ENCODE measurements around the gene TMEM178B. TPM values are rescaled to one million over a fixed set of nuclear protein-coding genes. Genes with fewer than 3 reads are reported as not detected.

Gene TMEM178B
- total and polyA plus RNA-seq, 9 of the 15 experiments (the other 6 are each of a cell fraction or from before 2014, with no cell fraction given): under 0.01 to 0.03 (median 0.01) TPM; not detected in 5

DNA sequence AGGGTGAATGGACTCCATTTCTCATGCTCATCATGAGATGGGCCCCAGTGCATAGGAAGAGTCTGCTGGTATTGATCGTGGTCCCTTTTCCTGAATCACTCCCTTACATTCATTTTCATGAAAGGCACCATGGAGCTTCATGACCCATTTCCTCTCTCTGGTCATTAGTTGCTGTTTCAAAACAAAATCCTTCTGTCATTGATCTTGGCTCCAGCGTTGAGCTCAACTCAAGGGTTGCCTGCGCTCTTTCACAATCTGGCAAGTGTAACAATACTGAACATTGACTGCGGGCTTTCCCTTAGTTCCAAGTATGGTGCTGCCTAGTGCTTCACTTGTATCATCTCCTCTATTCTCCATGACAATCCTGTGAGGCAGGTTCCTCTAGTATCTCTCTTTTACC is 197.6 kb downstream of the TMEM178B start (continued):
- TF ChIP-seq MEF2A (IDR thresholded peaks at IDR 0.05; ENCODE audit: control insufficient read depth, low read depth, low read length): no peak
- no peak for TF ChIP-seq RNF2 (IDR thresholded peaks at IDR 0.05)

DNA sequence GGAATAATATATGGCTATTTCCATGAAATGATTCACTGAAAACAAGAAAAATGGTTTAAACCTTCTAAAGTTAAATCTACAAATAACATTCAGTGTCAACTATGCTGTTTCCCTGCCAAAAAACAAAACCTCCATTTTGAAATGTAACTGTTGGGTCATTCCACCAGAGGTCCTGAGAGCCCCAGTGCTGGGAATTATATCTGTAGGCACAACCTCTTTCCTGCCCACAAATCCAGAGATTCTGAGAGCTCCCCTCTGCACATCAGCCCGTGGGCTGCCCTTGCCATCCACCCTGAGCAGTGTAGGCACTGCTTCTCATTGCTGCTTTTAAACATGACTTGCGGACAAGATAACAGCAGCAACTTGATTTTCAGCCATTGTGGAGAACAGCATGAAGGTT is 198.6 kb downstream of the TMEM178B start:
- no peaks in the 10 kb centered on the region for H3K79me2 ChIP-seq (ENCODE audit: control insufficient read depth, insufficient read depth, low read length)
- H4K20me1 ChIP-seq (replicated peaks; ENCODE audit: control insufficient read depth, insufficient read depth, low read length): no peaks in the 10 kb centered on the region
- H3K9ac ChIP-seq (ENCODE audit: insufficient read depth in 1 of 2, low read depth in 2 of 2, low read length in 2 of 2): no peak overlapping the region
- H3K9me3 ChIP-seq (replicated peaks; ENCODE audit: control insufficient read depth, insufficient read depth, low read depth, low read length): no peaks in the 10 kb centered on the region
- no TSS peak for BruUV-seq (replicated peaks)
- no peak overlapping the region for H3K4me3 ChIP-seq
- TF ChIP-seq RAD21 (CRISPR knock-in tag; conservative IDR thresholded peaks at IDR 0.05 in 1 of 2, IDR thresholded peaks at IDR 0.05 in 1 of 2) (peak in 1 of 2 experiments; percentile 24; a peak in 1 of 4 replicates), KAT2B (IDR thresholded peaks at IDR 0.05; ENCODE audit: low read depth, low read length) (no peak)
- CTCF ChIA-PET (ENCODE audit: low intra/inter-chr PET ratio): no interaction called here
- DNase-seq (ENCODE audit: extremely low read depth in 1 of 4, low spot score in 3 of 4): no peak
- H3K27ac ChIP-seq (ENCODE audit: extremely low read depth, low read depth, low read length): no peak overlapping the region
- in situ Hi-C loops (cut with MboI) (no loop called here), intact Hi-C loops (cut with micrococcal nuclease) (no loop called here)
- no peak for FAIRE-seq
- ATAC-seq: no peak
- POLR2A ChIA-PET: no interaction called here
- WGBS (ENCODE audit: insufficient coverage, low coverage, missing lambda C conversion rate): 0% methylated on average over 2 of the region's 2 CpGs
- no peaks in the 10 kb centered on the region for H3K9me1 ChIP-seq (ENCODE audit: control insufficient read depth, insufficient read depth, low read length)
- H3K27me3 ChIP-seq (ENCODE audit: control insufficient read depth in 2 of 2, insufficient read depth in 2 of 2, low read length in 2 of 2): no peaks in the 10 kb centered on the region; a peak in 2 of 5 replicates
- no peaks in the 10 kb centered on the region for H3K4me1 ChIP-seq (replicated peaks in 1 of 2; ENCODE audit: control insufficient read depth in 2 of 2, insufficient read depth in 2 of 2, low read length in 2 of 2)
- no peaks in the 10 kb centered on the region for H3K36me3 ChIP-seq (ENCODE audit: control insufficient read depth, insufficient read depth, low read length)
- no peak overlapping the region for H3K4me2 ChIP-seq (ENCODE audit: insufficient read depth, low read length)
- H2AFZ ChIP-seq (ENCODE audit: low read depth, low read length): no peak overlapping the region

DNA sequence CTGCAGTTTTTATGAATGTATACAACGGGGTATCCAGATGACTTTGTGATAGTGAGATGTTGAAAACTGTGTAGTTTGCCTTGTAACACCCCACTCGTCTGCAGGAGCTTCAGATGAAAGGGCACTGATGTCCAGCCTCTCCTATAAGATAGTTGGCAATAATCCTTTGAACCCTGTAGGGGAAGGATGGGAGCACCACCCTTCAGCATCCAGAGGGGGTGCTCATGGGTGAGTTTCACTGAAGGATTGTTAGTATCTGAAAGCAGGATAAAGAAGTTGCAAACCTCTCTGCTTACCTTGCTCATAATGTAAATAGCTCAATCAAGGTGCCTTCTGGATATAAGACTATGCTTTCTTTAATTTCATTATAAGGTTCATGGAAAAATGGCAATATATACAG is 201.5 kb downstream of the TMEM178B start:
- FAIRE-seq: no peak
- WGBS (ENCODE audit: insufficient coverage, low coverage, missing lambda C conversion rate): 2% methylated on average over 2 of the region's 2 CpGs
- Histone ChIP-seq H3K9me3 (replicated peaks; ENCODE audit: control insufficient read depth, insufficient read depth, low read depth, low read length) (no peaks in the 10 kb centered on the region), H2AFZ (ENCODE audit: low read depth, low read length) (no peak overlapping the region), H3K36me3 (ENCODE audit: control insufficient read depth, insufficient read depth, low read length) (no peaks in the 10 kb centered on the region), H4K20me1 (replicated peaks; ENCODE audit: control insufficient read depth, insufficient read depth, low read length) (no peaks in the 10 kb centered on the region), H3K4me3 (no peak overlapping the region), H3K27ac (ENCODE audit: extremely low read depth, low read depth, low read length) (no peak overlapping the region), H3K9me1 (ENCODE audit: control insufficient read depth, insufficient read depth, low read length) (no peaks in the 10 kb centered on the region), H3K4me2 (ENCODE audit: insufficient read depth, low read length) (no peak overlapping the region), H3K79me2 (ENCODE audit: control insufficient read depth, insufficient read depth, low read length) (no peaks in the 10 kb centered on the region), H3K9ac (ENCODE audit: insufficient read depth in 1 of 2, low read depth in 2 of 2, low read length in 2 of 2) (no peak overlapping the region), H3K4me1 (replicated peaks in 1 of 2; ENCODE audit: control insufficient read depth in 2 of 2, insufficient read depth in 2 of 2, low read length in 2 of 2) (no peaks in the 10 kb centered on the region), H3K27me3 (ENCODE audit: control insufficient read depth in 2 of 2, insufficient read depth in 2 of 2, low read length in 2 of 2) (peaks cover 0 to 3% of the 10 kb centered on the region in 2 experiments; a peak in 3 of 5 replicates)
- ChIA-PET CTCF (ENCODE audit: low intra/inter-chr PET ratio) (no interaction called here), POLR2A (no interaction called here)
- no TSS peak for BruUV-seq (replicated peaks)
- TF ChIP-seq, protein P1, sequence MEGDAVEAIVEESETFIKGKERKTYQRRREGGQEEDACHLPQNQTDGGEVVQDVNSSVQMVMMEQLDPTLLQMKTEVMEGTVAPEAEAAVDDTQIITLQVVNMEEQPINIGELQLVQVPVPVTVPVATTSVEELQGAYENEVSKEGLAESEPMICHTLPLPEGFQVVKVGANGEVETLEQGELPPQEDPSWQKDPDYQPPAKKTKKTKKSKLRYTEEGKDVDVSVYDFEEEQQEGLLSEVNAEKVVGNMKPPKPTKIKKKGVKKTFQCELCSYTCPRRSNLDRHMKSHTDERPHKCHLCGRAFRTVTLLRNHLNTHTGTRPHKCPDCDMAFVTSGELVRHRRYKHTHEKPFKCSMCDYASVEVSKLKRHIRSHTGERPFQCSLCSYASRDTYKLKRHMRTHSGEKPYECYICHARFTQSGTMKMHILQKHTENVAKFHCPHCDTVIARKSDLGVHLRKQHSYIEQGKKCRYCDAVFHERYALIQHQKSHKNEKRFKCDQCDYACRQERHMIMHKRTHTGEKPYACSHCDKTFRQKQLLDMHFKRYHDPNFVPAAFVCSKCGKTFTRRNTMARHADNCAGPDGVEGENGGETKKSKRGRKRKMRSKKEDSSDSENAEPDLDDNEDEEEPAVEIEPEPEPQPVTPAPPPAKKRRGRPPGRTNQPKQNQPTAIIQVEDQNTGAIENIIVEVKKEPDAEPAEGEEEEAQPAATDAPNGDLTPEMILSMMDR (IDR thresholded peaks at IDR 0.05 in 2 of 3, conservative IDR thresholded peaks at IDR 0.05 in 1 of 3; ENCODE audit: insufficient read depth in 2 of 3, low read depth in 1 of 3, low read length in 3 of 3): peak; percentile 14 to 35 (median 20); a peak in 3 of 6 replicates
- TF ChIP-seq, protein P2, sequence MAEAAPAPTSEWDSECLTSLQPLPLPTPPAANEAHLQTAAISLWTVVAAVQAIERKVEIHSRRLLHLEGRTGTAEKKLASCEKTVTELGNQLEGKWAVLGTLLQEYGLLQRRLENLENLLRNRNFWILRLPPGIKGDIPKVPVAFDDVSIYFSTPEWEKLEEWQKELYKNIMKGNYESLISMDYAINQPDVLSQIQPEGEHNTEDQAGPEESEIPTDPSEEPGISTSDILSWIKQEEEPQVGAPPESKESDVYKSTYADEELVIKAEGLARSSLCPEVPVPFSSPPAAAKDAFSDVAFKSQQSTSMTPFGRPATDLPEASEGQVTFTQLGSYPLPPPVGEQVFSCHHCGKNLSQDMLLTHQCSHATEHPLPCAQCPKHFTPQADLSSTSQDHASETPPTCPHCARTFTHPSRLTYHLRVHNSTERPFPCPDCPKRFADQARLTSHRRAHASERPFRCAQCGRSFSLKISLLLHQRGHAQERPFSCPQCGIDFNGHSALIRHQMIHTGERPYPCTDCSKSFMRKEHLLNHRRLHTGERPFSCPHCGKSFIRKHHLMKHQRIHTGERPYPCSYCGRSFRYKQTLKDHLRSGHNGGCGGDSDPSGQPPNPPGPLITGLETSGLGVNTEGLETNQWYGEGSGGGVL (CRISPR knock-in tag; IDR thresholded peaks at IDR 0.05): no peak
- peak in 2 of 4 experiments; percentile 23 to 28 for DNase-seq (ENCODE audit: extremely low read depth in 1 of 4, low spot score in 3 of 4)
- intact Hi-C loops (cut with micrococcal nuclease): no loop called here
- ATAC-seq: peak; percentile 77
- in situ Hi-C loops (cut with MboI): no loop called here
